Measurements from ENCODE around the gene ZSCAN26. TPM values are rescaled to one million over a fixed set of nuclear protein-coding genes. Genes with fewer than 3 reads are reported as not detected.
"Not testable (repeated sequence)": the region's sequence is repeated elsewhere in the genome, so short reads cannot be mapped to it uniquely, and the experiment has no call there.

The ZSCAN26 gene
- total RNA-seq, 1 donor from 2014 or later = 5.9 TPM

GRCh38 chr6:28254121-28254519 lies 12.8 kb upstream of the ZSCAN26 start:
- DNase-seq (ENCODE audit: low spot score) = no peak

GRCh38 chr6:28257042-28257441 lies 9.9 kb upstream of the ZSCAN26 start:
- no peak for DNase-seq (ENCODE audit: low spot score)

- peak; percentile 93 for DNase-seq (ENCODE audit: low spot score)
Measured at GRCh38 chr6:28258877-28259777, 7.8 kb upstream of the ZSCAN26 start, which contains the start of gene NKAPL. Gene NKAPL, plus strand, starts transcription at chr6:28259297. Its CDS starts 75 bp downstream, at chr6:28259372.

- DNase-seq (ENCODE audit: low spot score) = no peak
Measured at GRCh38 chr6:28263922-28264321, 3.0 kb upstream of the ZSCAN26 start.

GRCh38 chr6:28264834-28265401 lies 2.0 kb upstream of the ZSCAN26 start:
- DNase-seq (ENCODE audit: low spot score) = no peak

- DNase-seq (ENCODE audit: low spot score) = no peak
Measured at GRCh38 chr6:28266563-28266961, 381 bp upstream of the ZSCAN26 start.

GRCh38 chr6:28267695-28268059 lies 734 bp downstream of the ZSCAN26 start:
- no peak for DNase-seq (ENCODE audit: low spot score)

GRCh38 chr6:28269492-28269891 lies 2.5 kb downstream of the ZSCAN26 start:
- DNase-seq (ENCODE audit: low spot score) = no peak

GRCh38 chr6:28274888-28275287 lies 7.9 kb downstream of the ZSCAN26 start:
- DNase-seq (ENCODE audit: low spot score) = no peak

GRCh38 chr6:28277746-28278145 lies 10.8 kb downstream of the ZSCAN26 start:
- DNase-seq (ENCODE audit: low spot score) = no peak

- DNase-seq (ENCODE audit: low spot score) = no peak
Measured at GRCh38 chr6:28280595-28281287, 13.8 kb downstream of the ZSCAN26 start.

- DNase-seq (ENCODE audit: low spot score) = no peak
Measured at GRCh38 chr6:28281288-28282064, 14.5 kb downstream of the ZSCAN26 start, which contains the start of gene PGBD1. Gene PGBD1, plus strand, starts transcription at chr6:28281572. Its CDS starts 2,242 bp downstream, at chr6:28283814.

GRCh38 chr6:28282926-28283325 lies 16.0 kb downstream of the ZSCAN26 start:
- no peak for DNase-seq (ENCODE audit: low spot score)

GRCh38 chr6:28291573-28291972 lies 24.6 kb downstream of the ZSCAN26 start:
- DNase-seq (ENCODE audit: low spot score) = no peak

GRCh38 chr6:28295326-28295725 lies 28.4 kb downstream of the ZSCAN26 start:
- no peak for DNase-seq (ENCODE audit: low spot score)

- DNase-seq (ENCODE audit: low spot score) = no peak
Measured at GRCh38 chr6:28296520-28297060, 29.6 kb downstream of the ZSCAN26 start.

GRCh38 chr6:28303570-28303969 lies 36.6 kb downstream of the ZSCAN26 start:
- DNase-seq (ENCODE audit: low spot score) = no peak

GRCh38 chr6:28306363-28306762 lies 39.4 kb downstream of the ZSCAN26 start:
- not testable (repeated sequence) for DNase-seq (ENCODE audit: low spot score)

- no peak for DNase-seq (ENCODE audit: low spot score)
Measured at GRCh38 chr6:28311139-28311823, 44.3 kb downstream of the ZSCAN26 start.

GRCh38 chr6:28312939-28313338 lies 46.0 kb downstream of the ZSCAN26 start:
- DNase-seq (ENCODE audit: low spot score) = no peak

Measured in mesenteric fat pad (tissue), 1 donor.